ENCODE results near the gene SLIT3. TPM values are rescaled to one million over a fixed set of nuclear protein-coding genes. Genes with fewer than 3 reads are reported as not detected.

SLIT3 gene
- total RNA-seq, 1 experiment from 2014 or later = 0.44 TPM

DNA sequence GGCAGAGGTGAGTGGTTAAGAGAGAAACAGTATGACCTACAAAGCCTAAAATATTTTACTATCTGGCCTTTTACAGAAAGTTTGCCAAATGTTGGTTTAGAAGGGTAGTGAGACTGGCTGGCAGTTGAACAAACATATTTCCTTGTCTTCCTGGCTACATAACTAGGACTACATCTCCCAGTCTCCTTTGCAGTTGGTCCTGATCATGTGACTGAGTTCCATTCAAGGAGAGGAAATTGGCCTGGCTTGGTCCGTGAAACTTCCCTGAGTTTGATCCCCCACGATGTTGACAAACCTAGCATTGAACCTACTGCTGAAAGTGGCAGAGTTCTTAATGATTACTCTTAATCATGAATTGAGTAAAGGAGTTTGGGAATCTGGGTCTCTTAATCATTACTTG, 280.8 kb downstream of the SLIT3 start:
- CTCF ChIA-PET = no interaction called here

DNA sequence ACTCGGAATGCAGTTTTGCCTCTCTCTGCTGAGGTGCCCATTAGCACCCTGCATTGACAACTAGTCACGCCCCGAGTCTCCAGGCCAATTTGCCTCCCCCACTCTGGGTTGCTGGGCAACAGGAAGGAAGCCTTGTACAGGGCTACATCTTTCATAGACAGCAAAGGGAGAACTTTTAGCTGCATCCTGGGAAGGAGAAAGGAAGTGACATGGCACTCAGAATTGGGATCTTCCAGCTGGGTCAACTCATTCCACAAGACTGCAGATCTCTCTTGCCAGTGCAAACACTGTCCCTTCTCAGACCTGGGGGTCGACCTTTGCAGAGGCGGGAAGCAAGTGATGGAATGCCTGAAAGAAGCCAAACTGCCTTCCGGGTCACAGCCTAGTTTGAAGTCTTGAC, 282.0 kb downstream of the SLIT3 start:
- BruUV-seq (replicated peaks) = no TSS peak
- no peaks in the 10 kb centered on the region for H3K79me2 ChIP-seq (ENCODE audit: low read length)
- no peaks in the 10 kb centered on the region for H3K36me3 ChIP-seq (ENCODE audit: low read depth, low read length)
- no peaks in the 10 kb centered on the region for H3K9me3 ChIP-seq (ENCODE audit: low read length)
- no peak overlapping the region for H3K27ac ChIP-seq (ENCODE audit: low read length)
- H3K27me3 ChIP-seq (ENCODE audit: low read length) = peaks cover 12% of the 10 kb centered on the region; the same call in 1 of the 2 replicates
- intact Hi-C loops (cut with micrococcal nuclease) = no loop called here
- H3K4me2 ChIP-seq (ENCODE audit: low read length) = no peak overlapping the region
- H3K9me2 ChIP-seq (replicated peaks; ENCODE audit: low read length) = no peaks in the 10 kb centered on the region
- TF ChIP-seq EZH2 (IDR thresholded peaks at IDR 0.05; ENCODE audit: low read length, unreplicated experiment) (no peak), EZH2phosphoT487 (IDR thresholded peaks at IDR 0.05; ENCODE audit: borderline replicate concordance, low read length) (no peak), CTCF (conservative IDR thresholded peaks at IDR 0.05; ENCODE audit: low read depth, low read length) (no peak)
- H3K4me1 ChIP-seq (ENCODE audit: insufficient read depth, low read length) = 0 out of 2 replicates have a peak, but pooled peaks cover 4% of the 10 kb centered on the region
- H3F3A ChIP-seq (ENCODE audit: low read length, unreplicated experiment) = no peaks in the 10 kb centered on the region
- ATAC-seq (no peak), DNase-seq (no peak)
- no peak overlapping the region for H3K4me3 ChIP-seq (ENCODE audit: low read length)
- POLR2A ChIA-PET (ENCODE audit: unreplicated experiment) = no interaction called here
- CTCF ChIA-PET = no interaction called here
- H4K20me1 ChIP-seq (ENCODE audit: low read length) = no peaks in the 10 kb centered on the region
- no peak overlapping the region for H2AFZ ChIP-seq (ENCODE audit: low read length)
- H3K9ac ChIP-seq (ENCODE audit: low read length) = no peak overlapping the region

More for the DNA sequence above, 280.8 kb downstream of the SLIT3 start:
- Histone ChIP-seq H3K27me3 (ENCODE audit: low read length) (peaks cover 19% of the 10 kb centered on the region; the same call in 1 of the 2 replicates), H3K9me2 (replicated peaks; ENCODE audit: low read length) (no peaks in the 10 kb centered on the region), H3K4me3 (ENCODE audit: low read length) (no peak overlapping the region), H3K4me1 (ENCODE audit: insufficient read depth, low read length) (no peaks in the 10 kb centered on the region), H3K36me3 (ENCODE audit: low read depth, low read length) (no peaks in the 10 kb centered on the region), H3F3A (ENCODE audit: low read length, unreplicated experiment) (no peaks in the 10 kb centered on the region), H3K79me2 (ENCODE audit: low read length) (no peaks in the 10 kb centered on the region), H2AFZ (ENCODE audit: low read length) (no peak overlapping the region), H4K20me1 (ENCODE audit: low read length) (no peaks in the 10 kb centered on the region), H3K9me3 (ENCODE audit: low read length) (no peaks in the 10 kb centered on the region), H3K9ac (ENCODE audit: low read length) (no peak overlapping the region), H3K4me2 (ENCODE audit: low read length) (no peak overlapping the region), H3K27ac (ENCODE audit: low read length) (no peak overlapping the region)
- intact Hi-C loops (cut with micrococcal nuclease) = no loop called here
- DNase-seq (no peak), ATAC-seq (no peak)
- TF ChIP-seq EZH2phosphoT487 (IDR thresholded peaks at IDR 0.05; ENCODE audit: borderline replicate concordance, low read length) = no peak
- no peak for TF ChIP-seq EZH2 (IDR thresholded peaks at IDR 0.05; ENCODE audit: low read length, unreplicated experiment)
- TF ChIP-seq CTCF (conservative IDR thresholded peaks at IDR 0.05; ENCODE audit: low read depth, low read length) = no peak
- BruUV-seq (replicated peaks) = no TSS peak
- POLR2A ChIA-PET (ENCODE audit: unreplicated experiment) = no interaction called here

- no peak overlapping the region for H2AFZ ChIP-seq (ENCODE audit: low read length)
- H4K20me1 ChIP-seq (ENCODE audit: low read length) = no peaks in the 10 kb centered on the region
- H3K4me3 ChIP-seq (ENCODE audit: low read length) = no peak overlapping the region
- H3K27ac ChIP-seq (ENCODE audit: low read length) = no peak overlapping the region
- ChIA-PET POLR2A (ENCODE audit: unreplicated experiment) (no interaction called here), CTCF (no interaction called here)
- ATAC-seq (no peak), DNase-seq (no peak)
- no peak overlapping the region for H3K9ac ChIP-seq (ENCODE audit: low read length)
- BruUV-seq (replicated peaks) = no TSS peak
- peaks cover 14% of the 10 kb centered on the region; the same call in 1 of the 2 replicates for H3K27me3 ChIP-seq (ENCODE audit: low read length)
- peaks cover 13% of the 10 kb centered on the region for H3K4me1 ChIP-seq (ENCODE audit: insufficient read depth, low read length)
- H3K9me3 ChIP-seq (ENCODE audit: low read length) = no peaks in the 10 kb centered on the region
- TF ChIP-seq CTCF (conservative IDR thresholded peaks at IDR 0.05; ENCODE audit: low read depth, low read length) = no peak
- no peak for TF ChIP-seq EZH2 (IDR thresholded peaks at IDR 0.05; ENCODE audit: low read length, unreplicated experiment)
- H3K36me3 ChIP-seq (ENCODE audit: low read depth, low read length) = no peaks in the 10 kb centered on the region
- H3K4me2 ChIP-seq (ENCODE audit: low read length) = no peak overlapping the region
- no peaks in the 10 kb centered on the region for H3K79me2 ChIP-seq (ENCODE audit: low read length)
- no peaks in the 10 kb centered on the region for H3F3A ChIP-seq (ENCODE audit: low read length, unreplicated experiment)
- no peaks in the 10 kb centered on the region for H3K9me2 ChIP-seq (replicated peaks; ENCODE audit: low read length)
- intact Hi-C loops (cut with micrococcal nuclease) = no loop called here
Observed at GRCh38 chr5:169015991-169016390, 284.9 kb downstream of the SLIT3 start.

All from PC-3 (cell line).